Measurements from ENCODE around the gene B3GLCT. TPM values are rescaled to one million over a fixed set of nuclear protein-coding genes. Genes with fewer than 3 reads are reported as not detected.
A peak's percentile ranks its signal among the peaks of the same experiment; 100 is the strongest.

The B3GLCT gene
- total RNA-seq, 4 donors from 2014 or later: 5.4 to 14.1 (median 6.6) TPM

DNA sequence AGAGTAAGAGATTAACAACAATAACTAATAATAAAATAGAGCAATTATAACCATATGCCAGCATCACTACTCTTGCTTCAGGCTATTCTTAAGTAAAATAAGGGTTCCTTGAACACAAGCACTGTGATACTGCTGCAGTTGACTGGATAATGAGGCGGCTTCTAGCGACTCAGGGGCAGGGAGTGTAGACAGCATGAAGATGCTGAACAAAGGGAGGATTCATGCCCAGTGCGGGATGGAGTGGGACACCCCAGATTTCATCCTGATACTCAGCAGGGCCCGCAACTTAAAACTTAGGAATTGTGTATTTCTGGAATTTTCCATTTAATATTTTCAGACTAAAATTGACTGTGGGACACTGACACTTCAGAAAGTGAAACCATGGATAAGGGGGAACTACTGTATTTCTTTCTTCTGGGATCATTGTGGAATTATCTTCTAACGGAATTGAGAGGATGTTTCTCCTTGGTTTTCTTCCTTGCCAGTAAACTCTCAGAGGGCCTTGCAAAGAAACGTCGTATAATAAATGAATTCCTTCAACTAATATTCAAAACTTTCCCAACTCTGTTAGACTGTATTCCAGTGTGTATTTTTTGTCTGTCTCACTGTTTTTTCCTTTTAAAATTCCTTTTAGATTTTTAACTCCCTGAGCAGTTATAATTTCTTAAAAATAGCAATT, 127.5 kb downstream of the B3GLCT start:
- H3K27ac ChIP-seq: peak overlapping the region in 1 of 4 donors; percentile 13
- no peak for DNase-seq (ENCODE audit: low spot score in 2 of 2)
- H3K36me3 ChIP-seq: peaks cover 0 to 14% (median 0%) of the 10 kb centered on the region in 3 donors
- peak overlapping the region in 1 of 4 donors; percentile 11 for H3K4me3 ChIP-seq
- WGBS, 2 donors: 24 to 30% methylated on average over 7 of the region's 7 CpGs
- no peaks in the 10 kb centered on the region for H3K9me3 ChIP-seq
- H3K27me3 ChIP-seq: no peaks in the 10 kb centered on the region
- TF ChIP-seq POLR2A (IDR thresholded peaks at IDR 0.05): no peak
- TF ChIP-seq, protein P1, sequence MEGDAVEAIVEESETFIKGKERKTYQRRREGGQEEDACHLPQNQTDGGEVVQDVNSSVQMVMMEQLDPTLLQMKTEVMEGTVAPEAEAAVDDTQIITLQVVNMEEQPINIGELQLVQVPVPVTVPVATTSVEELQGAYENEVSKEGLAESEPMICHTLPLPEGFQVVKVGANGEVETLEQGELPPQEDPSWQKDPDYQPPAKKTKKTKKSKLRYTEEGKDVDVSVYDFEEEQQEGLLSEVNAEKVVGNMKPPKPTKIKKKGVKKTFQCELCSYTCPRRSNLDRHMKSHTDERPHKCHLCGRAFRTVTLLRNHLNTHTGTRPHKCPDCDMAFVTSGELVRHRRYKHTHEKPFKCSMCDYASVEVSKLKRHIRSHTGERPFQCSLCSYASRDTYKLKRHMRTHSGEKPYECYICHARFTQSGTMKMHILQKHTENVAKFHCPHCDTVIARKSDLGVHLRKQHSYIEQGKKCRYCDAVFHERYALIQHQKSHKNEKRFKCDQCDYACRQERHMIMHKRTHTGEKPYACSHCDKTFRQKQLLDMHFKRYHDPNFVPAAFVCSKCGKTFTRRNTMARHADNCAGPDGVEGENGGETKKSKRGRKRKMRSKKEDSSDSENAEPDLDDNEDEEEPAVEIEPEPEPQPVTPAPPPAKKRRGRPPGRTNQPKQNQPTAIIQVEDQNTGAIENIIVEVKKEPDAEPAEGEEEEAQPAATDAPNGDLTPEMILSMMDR (IDR thresholded peaks at IDR 0.05): no peak
- TF ChIP-seq EP300 (IDR thresholded peaks at IDR 0.05): no peak
- no peaks in the 10 kb centered on the region for H3K4me1 ChIP-seq

DNA sequence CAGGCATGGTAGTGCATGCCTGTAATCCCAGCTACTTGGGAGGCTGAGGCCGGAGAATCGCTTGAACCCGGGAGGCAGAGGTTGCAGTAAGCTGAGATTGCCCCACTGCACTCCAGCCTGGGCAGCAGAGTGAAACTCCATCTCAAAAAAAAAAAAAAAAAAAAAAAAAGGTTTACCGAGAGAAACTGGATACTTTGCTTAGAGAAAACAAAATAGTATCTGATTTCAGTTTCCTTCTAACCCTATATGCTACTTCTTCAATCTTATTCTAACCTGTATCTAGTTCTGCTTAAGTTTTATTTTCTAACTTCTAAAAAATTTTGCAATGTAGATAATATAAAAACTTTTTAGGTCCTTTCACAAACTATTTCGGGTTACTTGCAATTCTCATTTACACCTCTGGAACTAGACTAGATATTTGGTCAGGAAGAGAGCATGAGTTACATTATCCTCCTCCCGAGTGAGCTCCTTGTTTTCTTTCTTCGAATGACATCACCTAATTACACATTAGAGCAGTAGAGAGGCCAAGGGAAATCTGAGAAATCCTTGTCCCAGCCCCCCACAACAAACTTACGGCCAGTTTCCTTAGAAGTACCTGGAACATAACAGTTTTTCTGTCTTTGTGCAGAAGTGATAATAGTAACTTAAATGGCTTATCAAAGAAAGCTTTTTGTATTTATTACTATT, 128.9 kb downstream of the B3GLCT start:
- no peak for DNase-seq (ENCODE audit: low spot score in 2 of 2)
- Histone ChIP-seq H3K36me3 (peaks cover 0 to 12% (median 0%) of the 10 kb centered on the region in 3 donors), H3K9me3 (peaks cover 0 to 2% (median 0%) of the 10 kb centered on the region in 4 donors), H3K27me3 (no peaks in the 10 kb centered on the region), H3K4me3 (no peak overlapping the region), H3K27ac (no peak overlapping the region), H3K4me1 (no peaks in the 10 kb centered on the region)
- TF ChIP-seq, protein P1 (IDR thresholded peaks at IDR 0.05): no peak
- no peak for TF ChIP-seq POLR2A (IDR thresholded peaks at IDR 0.05)
- no peak for TF ChIP-seq EP300 (IDR thresholded peaks at IDR 0.05)
- 66 to 69% methylated on average over 8 of the region's 8 CpGs for WGBS, 2 donors

DNA sequence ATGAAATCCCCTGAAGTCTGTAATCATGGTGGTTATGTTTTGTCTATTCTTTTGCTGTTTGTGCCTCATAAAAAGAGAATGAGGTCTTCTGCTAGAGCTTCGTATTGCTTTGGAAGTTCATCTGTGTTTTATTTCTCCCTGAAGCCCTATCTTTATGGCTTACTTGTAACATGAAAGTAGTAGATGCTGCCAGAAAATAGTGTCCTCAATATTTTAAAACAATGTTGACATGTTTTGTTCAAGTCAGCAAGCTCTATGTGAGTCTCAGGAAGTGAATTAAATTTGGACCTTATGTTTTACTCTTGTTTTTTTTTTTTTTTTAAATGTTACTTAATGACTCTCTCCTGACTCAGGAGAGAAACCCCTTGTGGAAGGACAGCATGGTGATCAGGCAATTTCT, 130.5 kb downstream of the B3GLCT start:
- Histone ChIP-seq H3K27ac (no peak overlapping the region), H3K27me3 (no peaks in the 10 kb centered on the region), H3K9me3 (peaks cover 0 to 3% (median 0%) of the 10 kb centered on the region in 4 donors), H3K4me3 (no peak overlapping the region), H3K4me1 (no peaks in the 10 kb centered on the region), H3K36me3 (peaks cover 0 to 5% (median 0%) of the 10 kb centered on the region in 3 donors)
- DNase-seq (ENCODE audit: low spot score in 2 of 2): no peak
- no peak for TF ChIP-seq EP300 (IDR thresholded peaks at IDR 0.05)
- TF ChIP-seq, protein P1 (IDR thresholded peaks at IDR 0.05): no peak
- WGBS, 2 donors: 68 to 79% methylated on average over 1 of the region's 1 CpG

DNA sequence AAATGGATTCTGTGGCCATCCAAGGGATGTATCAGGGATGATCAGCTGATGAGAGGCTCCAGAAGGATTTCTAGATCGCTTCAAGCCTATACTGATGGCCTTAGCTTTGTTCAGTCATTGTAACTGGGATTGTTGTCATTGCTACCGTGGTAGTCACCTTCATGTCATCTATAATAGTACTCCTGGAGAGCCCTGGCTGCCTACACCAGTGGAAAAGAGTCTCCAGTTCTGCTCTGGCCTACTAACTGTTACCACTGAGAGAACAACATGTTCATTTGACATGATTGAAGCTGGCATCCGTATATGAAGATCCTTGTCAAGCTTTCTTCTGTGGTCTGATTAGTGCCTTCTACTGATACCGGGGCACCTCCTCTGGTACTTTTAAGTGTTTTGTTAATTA, 131.3 kb downstream of the B3GLCT start:
- TF ChIP-seq, protein P1 (IDR thresholded peaks at IDR 0.05): no peak
- TF ChIP-seq EP300 (IDR thresholded peaks at IDR 0.05) (no peak), POLR2A (IDR thresholded peaks at IDR 0.05) (no peak)
- Histone ChIP-seq H3K9me3 (peaks cover 0 to 5% (median 0%) of the 10 kb centered on the region in 4 donors), H3K4me1 (no peaks in the 10 kb centered on the region), H3K36me3 (peaks cover 0 to 5% (median 0%) of the 10 kb centered on the region in 3 donors), H3K27me3 (no peaks in the 10 kb centered on the region), H3K27ac (no peak overlapping the region), H3K4me3 (no peak overlapping the region)
- DNase-seq (ENCODE audit: low spot score in 2 of 2): no peak
- 93 to 96% methylated on average over 4 of the region's 4 CpGs for WGBS, 2 donors

DNA sequence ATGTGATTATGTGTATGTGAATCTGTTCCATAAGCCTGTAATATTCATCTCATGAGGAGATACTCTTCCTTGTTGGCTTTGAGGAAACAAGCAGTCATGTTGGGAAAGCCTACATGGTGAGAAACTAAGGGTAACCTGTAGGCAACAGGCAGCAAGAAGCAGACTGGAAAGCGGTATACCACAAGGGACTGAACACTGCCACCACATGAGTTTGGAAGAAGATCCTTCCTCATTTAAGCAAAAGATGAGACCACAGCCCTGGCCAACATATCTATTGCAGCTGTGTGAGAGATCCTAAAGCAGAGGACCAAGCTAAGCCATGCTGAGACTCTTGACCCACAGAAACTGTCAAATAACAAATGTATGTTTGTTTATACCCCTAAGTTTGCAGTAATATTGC, 134.8 kb downstream of the B3GLCT start:
- Histone ChIP-seq H3K9me3 (peaks cover 0 to 21% (median 0%) of the 10 kb centered on the region in 4 donors), H3K27me3 (no peaks in the 10 kb centered on the region), H3K36me3 (peaks cover 0 to 3% (median 0%) of the 10 kb centered on the region in 3 donors), H3K4me1 (no peaks in the 10 kb centered on the region), H3K27ac (no peak overlapping the region), H3K4me3 (no peak overlapping the region)
- WGBS, 2 donors: 48 to 88% methylated on average over 1 of the region's 1 CpG
- no peak for DNase-seq (ENCODE audit: low spot score in 2 of 2)
- TF ChIP-seq EP300 (IDR thresholded peaks at IDR 0.05) (no peak), POLR2A (IDR thresholded peaks at IDR 0.05) (no peak)
- TF ChIP-seq, protein P1 (IDR thresholded peaks at IDR 0.05): no peak

Measured in tibial nerve (tissue), 4 donors.